HG02840 (cell line): Measurements from ENCODE around the gene TEX53.

ENCODE experiments used
- ATAC-seq: cut with Tn5 transposase; IDR thresholded peaks from one replicate; pipeline ENCODE4 v1.9.1; 2021; ENCODE audit warnings: mild to moderate bottlenecking, moderate library complexity, moderate number of reproducible peaks; ENCODE audit not compliant: unreplicated experiment, low FRiP score

Gene TEX53

DNA sequence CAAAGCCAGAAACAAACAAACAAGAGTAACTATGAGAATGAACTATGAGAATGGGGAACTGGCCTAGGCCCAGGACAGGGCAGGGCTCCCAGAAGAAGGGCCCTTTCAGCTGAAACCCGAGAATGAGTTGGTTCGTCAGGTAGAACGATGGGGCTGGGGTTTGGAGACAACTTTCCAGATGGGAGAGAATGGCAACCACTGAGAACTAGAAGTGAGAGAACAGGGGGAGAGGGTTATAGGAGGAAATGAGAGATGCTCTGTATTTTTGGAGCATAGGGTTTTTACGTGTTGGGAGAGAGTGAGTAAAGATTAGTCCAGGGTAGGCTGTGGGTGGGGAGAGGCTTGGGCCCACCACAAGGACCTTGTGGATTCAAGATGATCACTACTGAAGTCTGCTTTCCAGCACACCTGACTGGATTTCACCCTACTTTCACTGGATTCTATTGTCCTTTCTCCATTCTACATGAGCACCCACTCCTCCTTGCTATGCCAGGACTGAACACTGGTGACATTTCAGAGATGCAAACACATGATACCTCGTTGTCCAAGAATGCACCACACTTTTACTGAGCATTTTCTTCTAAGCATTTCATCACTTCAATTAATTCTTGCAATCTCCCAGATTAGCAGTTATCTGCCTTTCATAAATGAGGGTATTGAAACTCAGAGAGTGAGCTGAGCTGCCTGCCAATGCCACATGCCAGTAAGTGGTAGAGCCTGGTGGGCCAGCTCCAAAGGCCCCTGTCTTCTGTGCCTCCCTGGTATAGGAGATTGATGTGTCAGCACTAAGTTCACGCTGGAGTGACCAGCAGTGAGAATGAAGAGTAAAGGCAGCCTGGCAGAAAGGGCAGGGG lies 49.7 kb downstream of the TEX53 start:
- no peak for ATAC-seq

DNA sequence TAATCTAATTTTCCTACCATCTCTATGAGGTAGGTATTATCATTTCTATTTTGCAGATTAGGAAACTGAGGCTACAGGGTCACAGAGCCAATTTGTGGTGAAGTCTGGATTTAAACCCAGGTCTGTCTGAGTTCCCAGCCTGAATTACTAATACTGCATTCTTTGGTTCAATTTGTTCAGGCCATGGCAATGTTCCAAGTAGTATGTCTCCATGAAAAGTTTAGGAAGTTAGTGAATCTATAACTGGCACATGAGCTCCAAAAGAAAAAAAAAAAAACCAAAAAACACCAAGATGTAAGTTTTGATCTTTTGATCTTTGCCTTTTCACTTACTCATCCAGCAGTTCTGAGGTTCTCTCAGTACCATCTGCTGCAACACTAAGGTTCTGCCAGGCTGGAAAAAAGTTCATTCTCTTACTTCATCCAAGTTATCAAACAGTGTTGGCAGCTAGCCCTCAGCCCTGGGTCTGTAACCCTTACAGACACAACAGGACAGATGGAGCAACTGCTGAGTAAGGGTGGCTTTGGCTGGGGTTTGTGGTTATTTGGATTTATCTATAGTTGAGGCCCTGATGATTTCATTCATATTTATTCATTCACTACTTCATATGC lies 50.9 kb downstream of the TEX53 start:
- ATAC-seq = no peak
